ENCODE measurements around the gene SEPTIN3. TPM values are rescaled to one million over a fixed set of nuclear protein-coding genes. Genes with fewer than 3 reads are reported as not detected.

SEPTIN3 gene
- total RNA-seq, 1 donor, result 0.36 TPM

GRCh38 chr22:41992496-41992895 lies 23.3 kb downstream of the SEPTIN3 start:
- Histone ChIP-seq H3K27me3 (ENCODE audit: insufficient read depth, low read length) (peaks cover 14% of the 10 kb centered on the region), H3K4me3 (ENCODE audit: insufficient read depth, low read length) (no peak overlapping the region)
- no peak for TF ChIP-seq CTCF (IDR thresholded peaks at IDR 0.05; ENCODE audit: extremely low read depth, low read depth, low read length)

DNA sequence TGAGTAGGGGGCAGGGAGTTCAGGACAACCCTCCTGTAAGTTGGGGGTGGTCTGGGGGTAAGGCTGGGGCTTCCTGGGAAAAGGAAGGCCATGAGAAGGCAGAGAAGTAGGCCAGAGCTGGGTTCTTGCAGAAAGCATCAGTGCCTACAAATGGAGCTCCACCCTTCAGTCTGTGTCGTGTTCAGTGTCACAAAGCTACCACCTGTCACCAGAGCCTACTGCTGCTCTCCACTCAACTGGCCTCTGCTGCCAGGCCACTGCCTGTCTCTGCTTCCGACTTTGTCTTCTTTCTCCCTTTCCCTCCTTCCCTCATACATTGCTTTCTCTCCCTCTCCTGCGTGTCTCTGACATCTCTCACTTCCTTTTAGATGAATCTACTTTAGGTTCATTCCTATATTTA lies 26.0 kb downstream of the SEPTIN3 start:
- H3K9me3 ChIP-seq (ENCODE audit: low read depth, low read length), result no peaks in the 10 kb centered on the region
- H3K4me3 ChIP-seq (ENCODE audit: insufficient read depth, low read length), result no peak overlapping the region
- H3K4me1 ChIP-seq (ENCODE audit: insufficient read depth, low read length), result no peaks in the 10 kb centered on the region
- no peaks in the 10 kb centered on the region for H4K20me1 ChIP-seq (ENCODE audit: insufficient read depth, low read length)
- no peak for TF ChIP-seq CTCF (IDR thresholded peaks at IDR 0.05; ENCODE audit: extremely low read depth, low read depth, low read length)
- no peak overlapping the region for H2AFZ ChIP-seq (ENCODE audit: low read length)
- H3K36me3 ChIP-seq (ENCODE audit: insufficient read depth, low read length), result no peaks in the 10 kb centered on the region
- peak; percentile 23 for DNase-seq (ENCODE audit: insufficient read length, low spot score, missing footprints)
- peaks cover 16% of the 10 kb centered on the region for H3K27me3 ChIP-seq (ENCODE audit: insufficient read depth, low read length)
- H3K79me2 ChIP-seq (ENCODE audit: insufficient read depth, low read length), result no peaks in the 10 kb centered on the region
- no peak overlapping the region for H3K4me2 ChIP-seq (ENCODE audit: insufficient read depth, low read length)
- no peak overlapping the region for H3K27ac ChIP-seq (ENCODE audit: low read depth, low read length)

More at GRCh38 chr22:41992496-41992895, 23.3 kb downstream of the SEPTIN3 start:
- Histone ChIP-seq H3K36me3 (ENCODE audit: insufficient read depth, low read length) (no peaks in the 10 kb centered on the region), H2AFZ (ENCODE audit: low read length) (no peak overlapping the region), H3K79me2 (ENCODE audit: insufficient read depth, low read length) (no peaks in the 10 kb centered on the region), H3K4me2 (ENCODE audit: insufficient read depth, low read length) (no peak overlapping the region), H3K27ac (ENCODE audit: low read depth, low read length) (no peak overlapping the region), H3K9me3 (ENCODE audit: low read depth, low read length) (no peaks in the 10 kb centered on the region), H3K4me1 (ENCODE audit: insufficient read depth, low read length) (no peaks in the 10 kb centered on the region), H4K20me1 (ENCODE audit: insufficient read depth, low read length) (no peaks in the 10 kb centered on the region)
- DNase-seq (ENCODE audit: insufficient read length, low spot score, missing footprints), result no peak

DNA sequence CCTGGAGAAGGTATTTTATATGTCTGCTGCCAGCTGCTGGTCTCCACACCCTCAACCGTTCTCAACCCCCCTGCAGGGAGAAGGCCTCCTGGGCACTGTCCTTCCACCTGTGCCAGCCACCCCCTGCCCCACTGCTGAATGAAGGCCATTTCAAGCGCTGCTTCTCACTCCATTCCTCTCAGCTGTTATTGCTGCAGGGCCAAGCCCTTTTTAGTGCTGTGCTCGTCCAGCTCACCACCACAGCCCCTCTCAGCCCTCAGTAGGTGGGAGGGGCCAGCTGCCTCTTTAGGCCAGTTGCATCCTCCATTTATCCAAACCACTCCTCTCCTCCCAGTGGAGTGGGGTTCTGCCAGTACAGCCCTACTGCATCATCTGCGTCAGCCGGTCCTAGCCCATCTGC lies 27.6 kb downstream of the SEPTIN3 start:
- H3K9me3 ChIP-seq (ENCODE audit: low read depth, low read length), result no peaks in the 10 kb centered on the region
- no peak for TF ChIP-seq CTCF (IDR thresholded peaks at IDR 0.05; ENCODE audit: extremely low read depth, low read depth, low read length)
- no peak overlapping the region for H3K4me3 ChIP-seq (ENCODE audit: insufficient read depth, low read length)
- no peaks in the 10 kb centered on the region for H3K36me3 ChIP-seq (ENCODE audit: insufficient read depth, low read length)
- H4K20me1 ChIP-seq (ENCODE audit: insufficient read depth, low read length), result no peaks in the 10 kb centered on the region
- DNase-seq (ENCODE audit: insufficient read length, low spot score, missing footprints), result no peak
- no peak overlapping the region for H2AFZ ChIP-seq (ENCODE audit: low read length)
- no peaks in the 10 kb centered on the region for H3K79me2 ChIP-seq (ENCODE audit: insufficient read depth, low read length)
- no peak overlapping the region for H3K27ac ChIP-seq (ENCODE audit: low read depth, low read length)
- H3K4me1 ChIP-seq (ENCODE audit: insufficient read depth, low read length), result no peaks in the 10 kb centered on the region
- peaks cover 8% of the 10 kb centered on the region for H3K27me3 ChIP-seq (ENCODE audit: insufficient read depth, low read length)
- no peak overlapping the region for H3K4me2 ChIP-seq (ENCODE audit: insufficient read depth, low read length)

DNA sequence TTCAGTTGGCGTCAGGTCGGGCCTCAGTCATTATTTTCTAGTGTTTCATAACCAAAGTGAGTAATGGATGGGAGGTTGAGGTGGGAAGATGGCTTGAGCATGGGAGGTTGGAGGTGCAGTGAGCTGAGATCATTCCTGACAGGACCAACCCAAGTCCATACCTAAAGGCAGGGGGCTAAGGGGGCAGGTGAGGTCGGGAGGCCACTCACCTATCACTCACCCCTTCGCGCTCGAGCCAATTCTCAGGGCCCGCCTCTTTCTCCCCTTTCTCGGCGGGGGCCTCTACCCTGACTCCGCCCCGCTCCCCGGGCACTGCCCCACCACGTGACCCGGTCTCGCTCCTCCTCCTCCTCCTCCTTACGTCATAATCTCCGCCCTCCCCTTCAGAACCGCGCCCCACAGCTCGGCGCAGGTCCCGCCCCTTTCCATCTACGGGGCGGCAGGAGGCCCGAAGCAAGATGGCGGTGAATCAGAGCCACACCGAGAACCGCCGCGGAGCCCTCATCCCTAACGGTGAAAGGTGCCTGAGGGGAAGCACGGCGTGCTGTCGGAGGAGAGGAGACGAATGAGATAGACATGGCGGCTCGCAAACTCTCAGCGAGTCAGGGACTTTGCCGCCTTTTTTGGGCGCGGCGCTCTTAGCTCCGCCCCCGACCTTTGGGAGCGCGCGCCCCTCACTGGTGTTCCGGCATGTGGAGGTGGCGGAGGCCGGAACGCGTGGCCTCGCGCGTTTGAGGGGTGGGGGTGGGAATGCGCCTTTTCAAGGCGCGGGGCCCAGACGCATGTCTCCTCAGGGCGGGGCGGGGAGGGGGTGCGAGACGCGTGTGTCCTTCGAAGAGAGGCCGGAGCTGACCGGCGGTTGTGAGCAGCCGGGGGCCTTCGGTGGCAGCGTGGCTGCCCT lies 29.4 kb downstream of the SEPTIN3 start, which contains the start of gene WBP2NL:
TSS of gene WBP2NL (plus strand) at position 428 of the 901 bp plus-strand sequence. CDS start at position 459, 31 bp downstream.
- Histone ChIP-seq H3K79me2 (ENCODE audit: insufficient read depth, low read length) (no peaks in the 10 kb centered on the region), H3K9me3 (ENCODE audit: low read depth, low read length) (no peaks in the 10 kb centered on the region), H3K4me3 (ENCODE audit: insufficient read depth, low read length) (peak within 1 kb of the TSS; percentile 76), H3K27me3 (ENCODE audit: insufficient read depth, low read length) (peaks cover 8% of the 10 kb centered on the region), H3K4me2 (ENCODE audit: insufficient read depth, low read length) (peak within 1 kb of the TSS; percentile 60), H3K4me1 (ENCODE audit: insufficient read depth, low read length) (no peaks in the 10 kb centered on the region), H3K36me3 (ENCODE audit: insufficient read depth, low read length) (no peaks in the 10 kb centered on the region), H4K20me1 (ENCODE audit: insufficient read depth, low read length) (no peaks in the 10 kb centered on the region), H2AFZ (ENCODE audit: low read length) (peak within 1 kb of the TSS; percentile 93), H3K27ac (ENCODE audit: low read depth, low read length) (no peak within 1 kb of the TSS)
- peak; percentile 95 for DNase-seq (ENCODE audit: insufficient read length, low spot score, missing footprints)
- no peak for TF ChIP-seq CTCF (IDR thresholded peaks at IDR 0.05; ENCODE audit: extremely low read depth, low read depth, low read length)

All from osteoblast (primary cell).